Smooth muscle cell (in vitro differentiated cells): ENCODE results near the gene PCAT6. TPM values are rescaled to one million over a fixed set of nuclear protein-coding genes. Genes with fewer than 3 reads are reported as not detected.
A peak's percentile ranks its signal among the peaks of the same experiment; 100 is the strongest.

ENCODE experiments used
- DNase-seq: peaks from one replicate; lab custom pipeline; 2025; ENCODE audit not compliant: unreplicated experiment; lab: John Stamatoyannopoulos, UW
- H2AFZ ChIP-seq: fragments of 200-600 bp; sonication (generic); 2 replicates; pipeline ENCODE4 v1.6.0; 2016; ENCODE audit warnings: antibody characterized with exemption, low read depth, mild to moderate bottlenecking
- H3F3A ChIP-seq: fragments of 200-600 bp; sonication (generic); 2 replicates; pipeline ENCODE4 v1.6.0; 2017; ENCODE audit warnings: antibody characterized with exemption, low read depth
- H3K27ac ChIP-seq: fragments of 200-600 bp; sonication (generic); 2 replicates; pipeline ENCODE4 v1.5.1; 2016; ENCODE audit warnings: low read depth, mild to moderate bottlenecking
- H3K27me3 ChIP-seq: fragments of 200-600 bp; sonication (generic); 2 replicates; pipeline ENCODE4 v1.6.1; 2016; ENCODE audit warnings: low read depth, mild to moderate bottlenecking
- H3K36me3 ChIP-seq: fragments of 200-600 bp; sonication (generic); 2 replicates; pipeline ENCODE4 v1.5.1; 2016; ENCODE audit warnings: low read depth
- H3K4me1 ChIP-seq: fragments of 200-600 bp; sonication (generic); 2 replicates; pipeline ENCODE4 v1.5.1; 2016; ENCODE audit warnings: low read depth
- H3K4me2 ChIP-seq: fragments of 200-600 bp; sonication (generic); 2 replicates; pipeline ENCODE4 v1.6.0; 2016; ENCODE audit warnings: mild to moderate bottlenecking
- H3K4me3 ChIP-seq: fragments of 200-600 bp; sonication (generic); 2 replicates; pipeline ENCODE4 v1.5.1; 2016; ENCODE audit warnings: mild to moderate bottlenecking
- H3K79me2 ChIP-seq: fragments of 200-600 bp; sonication (generic); 2 replicates; pipeline ENCODE4 v1.6.0; 2016; ENCODE audit warnings: low read depth, mild to moderate bottlenecking
- H3K9ac ChIP-seq: fragments of 200-600 bp; sonication (generic); 2 replicates; pipeline ENCODE4 v1.6.0; 2016; ENCODE audit warnings: low read depth
- H3K9me3 ChIP-seq: fragments of 200-600 bp; sonication (generic); replicated peaks from 2 replicates; pipeline ENCODE4 v1.5.1; 2016; ENCODE audit warnings: low read depth
- H4K20me1 ChIP-seq: fragments of 200-600 bp; sonication (generic); 2 replicates; pipeline ENCODE4 v1.6.0; 2016; ENCODE audit warnings: low read depth
- WGBS: methylation state at CpG from one replicate; pipeline ENCODE4 v1.1.7; 2016; ENCODE audit warnings: low lambda C conversion rate; 5-methylcytosine and 5-hydroxymethylcytosine counted together
- polyA plus RNA-seq: library from polyadenylated mRNA; unstranded; fragments of >200 nt; fragmentation: Nextera tagmentation; extraction: Ambion mirVana; gene quantifications from 2 replicates; pipeline ENCODE4 v1.2.1, GENCODE V29; 2016
- total RNA-seq: library from RNA; depleted of rRNA; stranded (reverse); fragments of >200 nt; gene quantifications from 2 replicates; pipeline ENCODE4 v1.2.3, GENCODE V29; 2014
- TF ChIP-seq, protein P1 (sequence below): fragments of 200-600 bp; sonication (generic); IDR thresholded peaks from 2 replicates; pipeline ENCODE4 v1.5.1; 2017; ENCODE audit warnings: borderline replicate concordance, mild to moderate bottlenecking, antibody characterized with exemption; ENCODE audit not compliant: insufficient read depth, poor library complexity, severe bottlenecking

Gene PCAT6
- total and polyA plus RNA-seq, 2 experiments from 2014 or later: 13.0 to 30.1 TPM

DNA sequence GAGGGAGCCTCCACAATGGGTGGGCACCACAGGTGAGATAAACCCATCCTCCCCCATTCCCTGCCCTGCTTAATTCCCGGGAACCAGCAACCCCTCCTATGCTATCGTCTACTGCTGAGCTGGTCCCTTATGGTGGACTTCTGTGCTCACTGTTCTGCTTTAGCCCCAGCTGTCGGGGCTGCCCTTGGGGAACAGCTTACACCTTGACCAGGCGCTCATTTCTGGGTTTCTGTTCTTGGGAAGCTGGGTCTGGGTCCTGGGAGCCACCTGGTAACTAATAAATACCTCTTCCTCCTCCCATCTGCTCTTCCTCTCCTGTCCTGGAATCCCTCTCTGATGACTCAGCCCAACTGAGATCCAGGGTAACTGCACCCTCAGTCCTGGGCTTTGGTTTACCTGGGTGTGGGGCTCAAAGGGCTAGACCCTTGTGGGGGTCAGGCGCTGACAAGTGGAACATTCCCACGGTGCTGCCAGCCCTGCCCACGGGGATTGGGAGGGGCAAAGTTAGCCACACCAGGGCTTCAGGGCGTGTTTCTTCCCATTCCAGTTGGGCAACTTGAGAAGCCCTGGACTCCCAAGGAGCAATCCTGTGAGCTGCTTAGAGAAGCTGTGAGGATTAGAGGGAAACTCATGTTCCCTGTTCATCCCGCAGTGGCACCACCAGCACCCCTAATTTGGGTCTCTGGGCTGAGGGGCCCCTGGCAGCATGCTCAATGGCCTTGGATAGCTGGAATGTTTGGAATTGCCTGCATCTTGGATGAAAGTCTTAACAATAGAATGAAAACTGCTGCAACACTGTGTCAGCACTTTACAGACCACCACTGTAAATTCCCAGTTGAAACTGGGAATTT, 1.6 kb downstream of the PCAT6 start:
- no peaks in the 10 kb centered on the region for H3K36me3 ChIP-seq
- H2AFZ ChIP-seq: no peak overlapping the region
- peaks cover 13% of the 10 kb centered on the region for H3F3A ChIP-seq
- H3K27me3 ChIP-seq: no peaks in the 10 kb centered on the region
- H3K27ac ChIP-seq: peak overlapping the region; percentile 96
- TF ChIP-seq, protein P1, sequence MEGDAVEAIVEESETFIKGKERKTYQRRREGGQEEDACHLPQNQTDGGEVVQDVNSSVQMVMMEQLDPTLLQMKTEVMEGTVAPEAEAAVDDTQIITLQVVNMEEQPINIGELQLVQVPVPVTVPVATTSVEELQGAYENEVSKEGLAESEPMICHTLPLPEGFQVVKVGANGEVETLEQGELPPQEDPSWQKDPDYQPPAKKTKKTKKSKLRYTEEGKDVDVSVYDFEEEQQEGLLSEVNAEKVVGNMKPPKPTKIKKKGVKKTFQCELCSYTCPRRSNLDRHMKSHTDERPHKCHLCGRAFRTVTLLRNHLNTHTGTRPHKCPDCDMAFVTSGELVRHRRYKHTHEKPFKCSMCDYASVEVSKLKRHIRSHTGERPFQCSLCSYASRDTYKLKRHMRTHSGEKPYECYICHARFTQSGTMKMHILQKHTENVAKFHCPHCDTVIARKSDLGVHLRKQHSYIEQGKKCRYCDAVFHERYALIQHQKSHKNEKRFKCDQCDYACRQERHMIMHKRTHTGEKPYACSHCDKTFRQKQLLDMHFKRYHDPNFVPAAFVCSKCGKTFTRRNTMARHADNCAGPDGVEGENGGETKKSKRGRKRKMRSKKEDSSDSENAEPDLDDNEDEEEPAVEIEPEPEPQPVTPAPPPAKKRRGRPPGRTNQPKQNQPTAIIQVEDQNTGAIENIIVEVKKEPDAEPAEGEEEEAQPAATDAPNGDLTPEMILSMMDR: no peak
- no peaks in the 10 kb centered on the region for H3K9me3 ChIP-seq
- peak overlapping the region; percentile 76 for H3K4me3 ChIP-seq
- peaks cover 31% of the 10 kb centered on the region for H3K4me1 ChIP-seq
- no peak overlapping the region for H3K9ac ChIP-seq
- no peaks in the 10 kb centered on the region for H4K20me1 ChIP-seq
- DNase-seq: no peak
- H3K4me2 ChIP-seq: peak overlapping the region; percentile 95
- peaks cover 10% of the 10 kb centered on the region for H3K79me2 ChIP-seq
- 48% methylated on average over 9 of the region's 9 CpGs for WGBS

DNA sequence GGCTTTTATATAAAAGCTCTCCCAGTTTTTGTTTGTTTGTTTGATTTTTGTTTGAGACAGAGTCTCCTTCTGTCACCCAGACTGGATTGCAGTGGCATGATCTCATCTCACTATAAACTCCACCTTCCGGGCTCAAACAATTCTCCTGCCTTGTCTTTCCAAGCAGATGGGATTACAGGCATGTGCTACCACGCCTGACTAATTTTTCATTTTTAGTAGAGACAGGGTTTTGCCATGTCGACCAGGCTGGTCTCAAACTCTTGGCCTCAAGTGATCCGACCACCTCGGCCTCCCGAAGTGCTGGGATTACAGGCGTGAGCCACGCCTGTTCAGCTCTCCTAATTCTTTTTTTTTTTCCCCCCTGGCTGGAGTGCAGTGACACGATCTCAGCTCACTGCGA, 4.4 kb downstream of the PCAT6 start:
- TF ChIP-seq, protein P1: no peak
- H3K27me3 ChIP-seq: no peaks in the 10 kb centered on the region
- H3K36me3 ChIP-seq: no peaks in the 10 kb centered on the region
- WGBS: 62% methylated on average over 10 of the region's 10 CpGs
- H3K9ac ChIP-seq: no peak overlapping the region
- H3K4me1 ChIP-seq: peaks cover 19% of the 10 kb centered on the region
- H3K9me3 ChIP-seq: no peaks in the 10 kb centered on the region
- no peaks in the 10 kb centered on the region for H3F3A ChIP-seq
- H3K4me3 ChIP-seq: no peak overlapping the region
- no peak overlapping the region for H3K4me2 ChIP-seq
- H3K79me2 ChIP-seq: no peaks in the 10 kb centered on the region
- peak overlapping the region; percentile 71 for H3K27ac ChIP-seq
- H4K20me1 ChIP-seq: no peaks in the 10 kb centered on the region
- no peak for DNase-seq
- no peak overlapping the region for H2AFZ ChIP-seq

DNA sequence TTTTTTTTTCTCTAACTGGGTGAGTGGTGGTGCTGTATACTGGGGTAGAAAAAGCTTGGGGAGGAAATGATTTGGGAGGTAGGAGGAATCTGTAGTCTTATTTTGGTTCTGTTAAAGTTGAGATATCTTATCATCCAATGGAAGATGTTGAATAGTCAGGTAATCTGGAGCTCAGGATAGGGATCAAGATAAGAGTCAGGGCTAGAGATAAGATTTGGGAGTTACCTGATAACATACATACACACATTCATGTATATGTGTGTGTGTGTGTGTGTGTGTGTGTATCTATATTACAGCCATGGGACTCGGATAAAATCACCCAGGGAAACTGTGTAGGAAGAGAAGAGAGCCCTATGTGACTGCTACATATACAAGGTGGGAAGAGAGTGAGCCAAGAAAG, 8.1 kb downstream of the PCAT6 start:
- Histone ChIP-seq H3K36me3 (no peaks in the 10 kb centered on the region), H3K27ac (no peak overlapping the region), H3K4me1 (peaks cover 6% of the 10 kb centered on the region), H3K27me3 (no peaks in the 10 kb centered on the region), H3K4me2 (no peak overlapping the region), H4K20me1 (no peaks in the 10 kb centered on the region), H3F3A (no peaks in the 10 kb centered on the region), H2AFZ (no peak overlapping the region), H3K4me3 (no peak overlapping the region), H3K9ac (no peak overlapping the region), H3K79me2 (no peaks in the 10 kb centered on the region), H3K9me3 (no peaks in the 10 kb centered on the region)
- WGBS: 87% methylated on average over 1 of the region's 1 CpG
- TF ChIP-seq, protein P1: no peak
- DNase-seq: no peak
